H1 (cell line): Measurements from ENCODE around the gene GLE1. TPM values are rescaled to one million over a fixed set of nuclear protein-coding genes. Genes with fewer than 3 reads are reported as not detected.

ENCODE experiments used
- PHF8 ChIP-seq: fragments of 200-600 bp; sonication (generic); conservative IDR thresholded peaks from 2 replicates; pipeline ENCODE4 v1.7.1; 2012; ENCODE audit warnings: low read depth, mild to moderate bottlenecking, inconsistent platforms, low read length, moderate library complexity
- SP1 ChIP-seq: IDR thresholded peaks from 2 replicates; pipeline ENCODE4 v1.6.1; 2011; ENCODE audit warnings: low read depth, low read length
- polyA plus RNA-seq, 7 experiments: library from polyadenylated mRNA; depleted of rRNA in 3 of 7; stranded (reverse) in 5 of 7; unstranded in 2 of 7; fragments of >200 nt in 5 of 7; fragments of 200-250 nt in 2 of 7; gene quantifications; 1 replicate in 5 of 7; 2 replicates in 1 of 7; 4 replicates in 1 of 7; pipeline versions ENCODE4 v1.2.1 to v1.2.3, GENCODE V29; 2011 to 2013; ENCODE audit warnings: missing spikeins in 2 of 7, mixed read lengths in 2 of 7
- total RNA-seq: library from RNA; stranded (reverse); fragmentation: NEBNext Ultra II Directional; extraction: Animal tissue kit (Norgen Biotek cat#: 25700); gene quantifications from 2 replicates; pipeline ENCODE4 v1.2.1, GENCODE V29; 2021
- TF ChIP-seq, protein P1 (sequence below): fragments of 300-600 bp; sonication (generic); IDR thresholded peaks from 2 replicates; pipeline ENCODE4 v1.7.1; 2012; ENCODE audit warnings: low read length, moderate library complexity, mild to moderate bottlenecking, inconsistent platforms; ENCODE audit not compliant: insufficient replicate concordance
- TF ChIP-seq, protein P2 (sequence below): IDR thresholded peaks from 2 replicates; pipeline ENCODE4 v1.6.1; 2011; ENCODE audit warnings: low read depth, mild to moderate bottlenecking, low read length; ENCODE audit not compliant: insufficient read depth

GLE1 gene
- total and polyA plus RNA-seq, 2 of the 8 experiments (the other 6 are each of a cell fraction or from before 2014, with no cell fraction given): 9.6 to 14.9 TPM

DNA sequence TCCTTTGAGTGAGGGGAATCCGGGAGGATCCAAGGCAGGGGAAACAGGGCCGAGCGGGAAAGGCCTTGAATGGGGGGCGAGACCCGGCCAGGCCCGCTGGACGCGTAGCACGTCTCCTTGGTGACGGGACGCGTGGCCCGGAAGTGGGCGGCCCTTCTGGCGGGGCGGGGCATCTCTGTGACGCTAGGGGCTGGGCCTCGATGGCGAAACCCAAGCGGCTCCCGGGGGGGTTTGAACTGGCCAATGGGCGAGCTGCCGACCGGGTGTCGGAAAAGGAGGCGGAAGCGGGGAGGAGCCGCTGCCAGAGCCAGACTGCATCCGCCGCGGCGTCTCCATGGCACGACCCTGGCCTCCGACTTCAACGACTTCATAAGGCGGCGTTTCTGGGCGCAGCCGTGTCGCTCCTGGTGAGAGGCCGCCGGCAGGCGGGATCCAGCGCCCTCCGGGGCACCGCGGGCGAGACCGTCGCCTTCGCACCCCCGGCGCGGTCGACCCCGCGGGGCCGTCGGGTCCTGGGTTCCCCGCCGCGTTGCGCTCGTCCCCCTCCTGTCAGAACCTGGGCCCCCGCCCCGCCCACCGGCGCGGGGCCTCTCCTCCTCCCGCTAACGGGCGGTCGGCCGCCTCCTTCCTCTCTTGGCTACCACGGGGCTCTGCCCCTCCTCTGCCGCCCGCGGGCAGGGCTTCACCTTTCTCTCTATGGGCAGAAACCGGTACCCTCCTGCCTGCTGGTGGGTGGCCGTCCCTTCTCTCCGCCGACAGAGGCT is 48.5 kb upstream of the GLE1 start, which contains the start of gene ODF2 (continued):
- TF ChIP-seq, protein P1, sequence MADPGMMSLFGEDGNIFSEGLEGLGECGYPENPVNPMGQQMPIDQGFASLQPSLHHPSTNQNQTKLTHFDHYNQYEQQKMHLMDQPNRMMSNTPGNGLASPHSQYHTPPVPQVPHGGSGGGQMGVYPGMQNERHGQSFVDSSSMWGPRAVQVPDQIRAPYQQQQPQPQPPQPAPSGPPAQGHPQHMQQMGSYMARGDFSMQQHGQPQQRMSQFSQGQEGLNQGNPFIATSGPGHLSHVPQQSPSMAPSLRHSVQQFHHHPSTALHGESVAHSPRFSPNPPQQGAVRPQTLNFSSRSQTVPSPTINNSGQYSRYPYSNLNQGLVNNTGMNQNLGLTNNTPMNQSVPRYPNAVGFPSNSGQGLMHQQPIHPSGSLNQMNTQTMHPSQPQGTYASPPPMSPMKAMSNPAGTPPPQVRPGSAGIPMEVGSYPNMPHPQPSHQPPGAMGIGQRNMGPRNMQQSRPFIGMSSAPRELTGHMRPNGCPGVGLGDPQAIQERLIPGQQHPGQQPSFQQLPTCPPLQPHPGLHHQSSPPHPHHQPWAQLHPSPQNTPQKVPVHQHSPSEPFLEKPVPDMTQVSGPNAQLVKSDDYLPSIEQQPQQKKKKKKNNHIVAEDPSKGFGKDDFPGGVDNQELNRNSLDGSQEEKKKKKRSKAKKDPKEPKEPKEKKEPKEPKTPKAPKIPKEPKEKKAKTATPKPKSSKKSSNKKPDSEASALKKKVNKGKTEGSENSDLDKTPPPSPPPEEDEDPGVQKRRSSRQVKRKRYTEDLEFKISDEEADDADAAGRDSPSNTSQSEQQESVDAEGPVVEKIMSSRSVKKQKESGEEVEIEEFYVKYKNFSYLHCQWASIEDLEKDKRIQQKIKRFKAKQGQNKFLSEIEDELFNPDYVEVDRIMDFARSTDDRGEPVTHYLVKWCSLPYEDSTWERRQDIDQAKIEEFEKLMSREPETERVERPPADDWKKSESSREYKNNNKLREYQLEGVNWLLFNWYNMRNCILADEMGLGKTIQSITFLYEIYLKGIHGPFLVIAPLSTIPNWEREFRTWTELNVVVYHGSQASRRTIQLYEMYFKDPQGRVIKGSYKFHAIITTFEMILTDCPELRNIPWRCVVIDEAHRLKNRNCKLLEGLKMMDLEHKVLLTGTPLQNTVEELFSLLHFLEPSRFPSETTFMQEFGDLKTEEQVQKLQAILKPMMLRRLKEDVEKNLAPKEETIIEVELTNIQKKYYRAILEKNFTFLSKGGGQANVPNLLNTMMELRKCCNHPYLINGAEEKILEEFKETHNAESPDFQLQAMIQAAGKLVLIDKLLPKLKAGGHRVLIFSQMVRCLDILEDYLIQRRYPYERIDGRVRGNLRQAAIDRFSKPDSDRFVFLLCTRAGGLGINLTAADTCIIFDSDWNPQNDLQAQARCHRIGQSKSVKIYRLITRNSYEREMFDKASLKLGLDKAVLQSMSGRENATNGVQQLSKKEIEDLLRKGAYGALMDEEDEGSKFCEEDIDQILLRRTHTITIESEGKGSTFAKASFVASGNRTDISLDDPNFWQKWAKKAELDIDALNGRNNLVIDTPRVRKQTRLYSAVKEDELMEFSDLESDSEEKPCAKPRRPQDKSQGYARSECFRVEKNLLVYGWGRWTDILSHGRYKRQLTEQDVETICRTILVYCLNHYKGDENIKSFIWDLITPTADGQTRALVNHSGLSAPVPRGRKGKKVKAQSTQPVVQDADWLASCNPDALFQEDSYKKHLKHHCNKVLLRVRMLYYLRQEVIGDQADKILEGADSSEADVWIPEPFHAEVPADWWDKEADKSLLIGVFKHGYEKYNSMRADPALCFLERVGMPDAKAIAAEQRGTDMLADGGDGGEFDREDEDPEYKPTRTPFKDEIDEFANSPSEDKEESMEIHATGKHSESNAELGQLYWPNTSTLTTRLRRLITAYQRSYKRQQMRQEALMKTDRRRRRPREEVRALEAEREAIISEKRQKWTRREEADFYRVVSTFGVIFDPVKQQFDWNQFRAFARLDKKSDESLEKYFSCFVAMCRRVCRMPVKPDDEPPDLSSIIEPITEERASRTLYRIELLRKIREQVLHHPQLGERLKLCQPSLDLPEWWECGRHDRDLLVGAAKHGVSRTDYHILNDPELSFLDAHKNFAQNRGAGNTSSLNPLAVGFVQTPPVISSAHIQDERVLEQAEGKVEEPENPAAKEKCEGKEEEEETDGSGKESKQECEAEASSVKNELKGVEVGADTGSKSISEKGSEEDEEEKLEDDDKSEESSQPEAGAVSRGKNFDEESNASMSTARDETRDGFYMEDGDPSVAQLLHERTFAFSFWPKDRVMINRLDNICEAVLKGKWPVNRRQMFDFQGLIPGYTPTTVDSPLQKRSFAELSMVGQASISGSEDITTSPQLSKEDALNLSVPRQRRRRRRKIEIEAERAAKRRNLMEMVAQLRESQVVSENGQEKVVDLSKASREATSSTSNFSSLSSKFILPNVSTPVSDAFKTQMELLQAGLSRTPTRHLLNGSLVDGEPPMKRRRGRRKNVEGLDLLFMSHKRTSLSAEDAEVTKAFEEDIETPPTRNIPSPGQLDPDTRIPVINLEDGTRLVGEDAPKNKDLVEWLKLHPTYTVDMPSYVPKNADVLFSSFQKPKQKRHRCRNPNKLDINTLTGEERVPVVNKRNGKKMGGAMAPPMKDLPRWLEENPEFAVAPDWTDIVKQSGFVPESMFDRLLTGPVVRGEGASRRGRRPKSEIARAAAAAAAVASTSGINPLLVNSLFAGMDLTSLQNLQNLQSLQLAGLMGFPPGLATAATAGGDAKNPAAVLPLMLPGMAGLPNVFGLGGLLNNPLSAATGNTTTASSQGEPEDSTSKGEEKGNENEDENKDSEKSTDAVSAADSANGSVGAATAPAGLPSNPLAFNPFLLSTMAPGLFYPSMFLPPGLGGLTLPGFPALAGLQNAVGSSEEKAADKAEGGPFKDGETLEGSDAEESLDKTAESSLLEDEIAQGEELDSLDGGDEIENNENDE: no peak
- TF ChIP-seq SP1: peak; percentile 82; the same call in 1 of the 2 replicates
- TF ChIP-seq, protein P2, sequence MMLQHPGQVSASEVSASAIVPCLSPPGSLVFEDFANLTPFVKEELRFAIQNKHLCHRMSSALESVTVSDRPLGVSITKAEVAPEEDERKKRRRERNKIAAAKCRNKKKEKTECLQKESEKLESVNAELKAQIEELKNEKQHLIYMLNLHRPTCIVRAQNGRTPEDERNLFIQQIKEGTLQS: no peak
- TF ChIP-seq PHF8: peak; percentile 52
